Activated CD8-positive, alpha-beta T cell treated with anti-CD3 and anti-CD28 coated beads, Interleukin-2, amount 10 ng/mL, durations not matched to agents 7 days and 5 days (primary cell): Measurements from ENCODE around the gene MYMX. TPM values are rescaled to one million over a fixed set of nuclear protein-coding genes. Genes with fewer than 3 reads are reported as not detected.

Experiments used
- ATAC-seq: fragments of 150-1000 bp; cut with Tn5 transposase; one replicate; pipeline ENCODE4 v1.10.0; 2021; ENCODE audit warnings: moderate library complexity
- CTCF ChIA-PET: fragments of 350-600 bp; sonication (Branson Sonifier 250); formaldehyde crosslinking; loops from one replicate; lab custom pipeline; 2021; ENCODE audit warnings: antibody characterized with exemption; lab: Charles Lee
- POLR2A ChIA-PET: fragments of 350-600 bp; sonication (Branson Sonifier 250); formaldehyde crosslinking; loops from one replicate; lab custom pipeline; 2021; ENCODE audit warnings: antibody characterized with exemption; lab: Charles Lee
- DNase-seq: peaks from one replicate; pipeline ENCODE4 v3.0.0-alpha.2; 2020
- H3K27ac Mint-ChIP-seq: one replicate; pipeline ENCODE4 v1.8.0; 2021; ENCODE audit warnings: mild to moderate bottlenecking, mixed read lengths
- H3K27me3 Mint-ChIP-seq: one replicate; pipeline ENCODE4 v1.8.0; 2021; ENCODE audit warnings: low read depth, mixed read lengths
- H3K36me3 Mint-ChIP-seq: one replicate; pipeline ENCODE4 v1.8.0; 2021; ENCODE audit warnings: low read depth, mixed read lengths
- H3K4me1 Mint-ChIP-seq: one replicate; pipeline ENCODE4 v1.8.0; 2021; ENCODE audit warnings: low read depth, mixed read lengths
- H3K4me3 Mint-ChIP-seq: one replicate; pipeline ENCODE4 v1.8.0; 2021; ENCODE audit warnings: mild to moderate bottlenecking, mixed read lengths
- H3K9me3 Mint-ChIP-seq: one replicate; pipeline ENCODE4 v1.8.0; 2022; ENCODE audit warnings: mixed read lengths; ENCODE audit not compliant: insufficient read depth
- total RNA-seq, 2 experiments: library from RNA; stranded (reverse); gene quantifications; one replicate each; pipeline ENCODE4 v1.2.3, GENCODE V29; 2021

MYMX gene
- not detected for total RNA-seq

DNA sequence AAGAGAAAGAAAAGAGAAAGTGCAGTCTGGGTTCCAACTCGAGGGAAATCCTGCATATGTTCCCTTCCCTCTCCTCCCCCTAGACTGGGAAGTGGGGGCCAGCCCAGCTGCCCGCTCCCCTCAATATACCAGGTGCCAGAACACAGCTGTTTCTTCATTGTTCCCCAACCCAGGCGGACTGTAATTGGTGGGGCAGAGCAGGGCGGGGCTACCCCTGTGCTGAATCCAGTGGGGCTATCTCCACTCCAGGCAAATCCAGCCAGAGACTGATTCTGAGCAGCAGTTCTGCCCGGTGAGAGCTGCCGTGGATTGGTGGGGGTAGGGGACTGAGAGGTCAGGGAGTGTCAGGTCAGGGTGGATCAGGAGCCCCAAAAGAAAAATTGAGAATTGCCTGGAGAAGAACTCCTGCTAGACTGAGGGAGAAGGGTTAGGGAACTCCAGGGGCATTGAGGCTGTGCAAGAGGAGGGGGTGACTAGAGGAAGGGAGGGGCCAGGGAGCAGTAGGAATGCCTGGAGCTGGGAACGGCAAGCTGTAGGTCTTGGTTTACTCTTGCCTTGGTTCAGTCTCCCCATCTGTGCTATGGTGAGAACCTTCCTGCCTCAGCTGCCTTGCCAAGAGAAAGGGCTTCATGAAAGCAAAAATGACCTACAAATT is at the start of gene MYMX:
Gene MYMX, plus strand, starts transcription at position 250 of the 655 bp plus-strand sequence. CDS start 546 bp downstream, outside the sequence.
- ChIA-PET POLR2A (interaction anchor here (0.8 kb wide), 1 partner anchor 30 kb away, joined by 3 read pairs; the partner anchor contains the start of gene HSP90AB1), CTCF (interaction anchor here (0.9 to 1.3 kb wide), 2 partner anchors 21 to 44 kb away, joined by 3 to 4 read pairs; no protein-coding TSS in a partner anchor)
- no peak for ATAC-seq
- peaks cover 16% of the 10 kb centered on the region for H3K27me3 Mint-ChIP-seq
- H3K36me3 Mint-ChIP-seq, result no peaks in the 10 kb centered on the region
- DNase-seq, result no peak
- no peak within 1 kb of the TSS for H3K4me3 Mint-ChIP-seq
- H3K9me3 Mint-ChIP-seq, result no peaks in the 10 kb centered on the region
- peaks cover 22% of the 10 kb centered on the region for H3K4me1 Mint-ChIP-seq
- H3K27ac Mint-ChIP-seq, result no peak within 1 kb of the TSS

DNA sequence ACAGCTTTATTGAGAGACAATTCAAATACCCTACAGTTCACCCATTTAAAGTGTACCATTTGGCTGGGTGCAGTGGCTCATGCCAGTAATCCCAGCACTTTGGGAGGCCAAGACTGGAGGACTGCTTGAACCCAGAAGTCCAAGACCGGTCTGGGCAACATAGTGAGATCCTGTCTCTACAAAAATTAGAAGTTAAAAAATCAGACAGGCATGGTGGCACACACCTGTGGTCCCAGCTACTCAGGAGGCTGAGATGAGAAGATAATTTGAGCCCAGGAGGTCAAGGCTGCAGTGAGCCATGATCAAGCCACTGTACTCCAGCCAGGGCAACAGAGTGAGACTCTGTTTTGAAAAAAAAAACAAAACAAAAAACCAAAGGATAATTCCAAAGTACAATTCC is 49.2 kb upstream of the MYMX start:
- DNase-seq, result no peak
- ChIA-PET POLR2A (interaction anchor here (1.4 kb wide), 1 partner anchor 80 kb away, joined by 4 read pairs; the partner anchor contains the start of gene HSP90AB1), CTCF (no interaction called here)
- Mint-ChIP-seq H3K9me3 (no peaks in the 10 kb centered on the region), H3K4me1 (peaks cover 20% of the 10 kb centered on the region), H3K36me3 (no peaks in the 10 kb centered on the region), H3K4me3 (no peak overlapping the region), H3K27ac (no peak overlapping the region), H3K27me3 (peaks cover 18% of the 10 kb centered on the region)
- ATAC-seq, result no peak

DNA sequence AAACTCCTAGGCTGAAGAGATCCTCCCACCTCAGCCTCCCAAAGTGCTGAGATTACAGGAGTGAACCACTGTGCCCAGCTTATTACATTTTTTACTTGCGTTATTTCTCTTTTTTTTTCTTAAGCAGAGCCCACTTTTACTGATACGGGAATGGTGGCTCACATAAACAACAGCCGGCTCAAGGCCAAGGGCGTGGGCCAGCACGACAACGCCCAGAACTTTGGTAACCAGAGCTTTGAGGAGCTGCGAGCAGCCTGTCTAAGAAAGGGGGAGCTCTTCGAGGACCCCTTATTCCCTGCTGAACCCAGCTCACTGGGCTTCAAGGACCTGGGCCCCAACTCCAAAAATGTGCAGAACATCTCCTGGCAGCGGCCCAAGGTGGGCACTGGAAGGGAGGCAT is 47.6 kb upstream of the MYMX start:
- CTCF ChIA-PET, result interaction anchor here (0.9 to 1.5 kb wide), 7 partner anchors 9 to 99 kb away, joined by 3 to 7 read pairs (median 3); no protein-coding TSS in a partner anchor
- no peaks in the 10 kb centered on the region for H3K9me3 Mint-ChIP-seq
- H3K4me1 Mint-ChIP-seq, result peaks cover 24% of the 10 kb centered on the region
- no peak for DNase-seq
- no peak overlapping the region for H3K4me3 Mint-ChIP-seq
- H3K27ac Mint-ChIP-seq, result no peak overlapping the region
- H3K27me3 Mint-ChIP-seq, result peaks cover 13% of the 10 kb centered on the region
- POLR2A ChIA-PET, result interaction anchor here (1.4 kb wide), 1 partner anchor 78 kb away, joined by 7 read pairs; the partner anchor contains the start of gene HSP90AB1
- no peaks in the 10 kb centered on the region for H3K36me3 Mint-ChIP-seq
- no peak for ATAC-seq

DNA sequence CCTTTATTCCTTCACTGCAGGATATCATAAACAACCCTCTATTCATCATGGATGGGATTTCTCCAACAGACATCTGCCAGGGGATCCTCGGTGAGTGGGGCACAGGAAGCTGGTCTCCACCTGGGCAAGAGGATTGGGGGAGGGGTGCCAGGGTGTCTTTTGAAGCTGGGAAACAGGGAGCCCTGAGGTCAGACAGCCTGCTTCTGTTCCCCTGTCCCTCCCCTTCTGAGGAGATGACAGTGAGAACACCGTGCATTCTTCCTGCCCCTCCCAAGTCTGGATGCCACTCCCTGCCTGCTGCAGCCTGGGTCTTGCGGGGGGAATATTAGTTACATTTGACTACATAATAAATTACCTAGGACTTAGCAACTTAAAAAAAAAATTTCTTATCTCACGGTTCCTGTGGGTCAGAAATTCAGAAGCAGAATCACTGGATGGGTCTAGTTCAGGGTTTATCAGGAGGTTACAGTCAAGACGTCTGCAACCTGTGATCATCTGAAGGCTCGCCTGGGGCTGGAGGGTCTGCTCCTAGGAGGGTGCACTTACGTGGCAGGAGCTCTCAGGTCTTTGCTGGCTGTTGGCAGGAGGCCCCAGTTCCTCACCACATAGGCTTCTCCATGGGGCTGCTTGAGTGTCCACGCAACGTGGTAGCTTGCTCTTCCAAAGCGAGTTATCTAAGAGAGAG is 46.7 kb upstream of the MYMX start:
- Mint-ChIP-seq H3K4me1 (peaks cover 24% of the 10 kb centered on the region), H3K36me3 (no peaks in the 10 kb centered on the region), H3K9me3 (no peaks in the 10 kb centered on the region), H3K27me3 (peaks cover 14% of the 10 kb centered on the region), H3K27ac (no peak overlapping the region), H3K4me3 (no peak overlapping the region)
- CTCF ChIA-PET, result interaction anchor here (0.9 to 1.5 kb wide), 7 partner anchors 8 to 98 kb away, joined by 3 to 7 read pairs (median 3); no protein-coding TSS in a partner anchor
- ATAC-seq, result no peak
- POLR2A ChIA-PET, result interaction anchor here (1.4 kb wide), 1 partner anchor 77 kb away, joined by 7 read pairs; the partner anchor contains the start of gene HSP90AB1
- DNase-seq, result no peak

DNA sequence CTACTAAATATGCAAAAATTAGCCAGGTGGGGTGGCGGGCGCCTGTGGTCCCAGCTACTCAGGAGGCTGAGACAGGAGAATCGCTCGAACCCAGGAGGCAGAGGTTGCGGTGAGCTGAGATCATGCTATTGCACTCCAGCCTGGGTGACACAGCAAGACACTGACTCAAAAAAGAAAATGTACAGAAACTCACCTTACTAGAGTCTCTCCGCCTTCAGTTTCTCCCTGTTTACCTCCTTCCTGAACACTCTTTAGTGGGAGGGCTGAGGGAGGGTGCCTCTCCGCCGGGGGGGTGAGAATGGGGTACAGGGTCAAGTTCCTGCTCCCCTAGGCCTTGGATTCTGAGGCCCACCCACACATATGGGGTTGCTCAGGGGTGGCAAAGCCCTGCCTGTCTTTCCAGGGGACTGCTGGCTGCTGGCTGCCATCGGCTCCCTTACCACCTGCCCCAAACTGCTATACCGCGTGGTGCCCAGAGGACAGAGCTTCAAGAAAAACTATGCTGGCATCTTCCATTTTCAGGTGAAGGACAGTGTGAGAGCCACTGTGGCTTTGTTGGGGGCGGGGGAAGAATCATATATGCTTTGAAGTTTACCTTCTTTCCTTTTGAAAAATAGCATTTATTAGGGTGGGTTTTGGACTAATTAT is 44.7 kb upstream of the MYMX start:
- ATAC-seq (peak; percentile 37), DNase-seq (no peak)
- H3K27ac Mint-ChIP-seq, result peak overlapping the region; percentile 79
- peak overlapping the region; percentile 22 for H3K4me3 Mint-ChIP-seq
- no peaks in the 10 kb centered on the region for H3K36me3 Mint-ChIP-seq
- ChIA-PET POLR2A (interaction anchor here (0.6 to 1.5 kb wide), 5 partner anchors 71 to 84 kb away, joined by 3 to 4 read pairs (median 3); partner anchors contain the start of gene HSP90AB1), CTCF (interaction anchor here (0.8 to 2.7 kb wide), 26 partner anchors 10 to 168 kb away, joined by 3 to 42 read pairs (median 5); partner anchors contain the start of genes HSP90AB1, MYMX and SLC35B2)
- H3K9me3 Mint-ChIP-seq, result no peaks in the 10 kb centered on the region
- H3K4me1 Mint-ChIP-seq, result peaks cover 25% of the 10 kb centered on the region
- H3K27me3 Mint-ChIP-seq, result peaks cover 15% of the 10 kb centered on the region

DNA sequence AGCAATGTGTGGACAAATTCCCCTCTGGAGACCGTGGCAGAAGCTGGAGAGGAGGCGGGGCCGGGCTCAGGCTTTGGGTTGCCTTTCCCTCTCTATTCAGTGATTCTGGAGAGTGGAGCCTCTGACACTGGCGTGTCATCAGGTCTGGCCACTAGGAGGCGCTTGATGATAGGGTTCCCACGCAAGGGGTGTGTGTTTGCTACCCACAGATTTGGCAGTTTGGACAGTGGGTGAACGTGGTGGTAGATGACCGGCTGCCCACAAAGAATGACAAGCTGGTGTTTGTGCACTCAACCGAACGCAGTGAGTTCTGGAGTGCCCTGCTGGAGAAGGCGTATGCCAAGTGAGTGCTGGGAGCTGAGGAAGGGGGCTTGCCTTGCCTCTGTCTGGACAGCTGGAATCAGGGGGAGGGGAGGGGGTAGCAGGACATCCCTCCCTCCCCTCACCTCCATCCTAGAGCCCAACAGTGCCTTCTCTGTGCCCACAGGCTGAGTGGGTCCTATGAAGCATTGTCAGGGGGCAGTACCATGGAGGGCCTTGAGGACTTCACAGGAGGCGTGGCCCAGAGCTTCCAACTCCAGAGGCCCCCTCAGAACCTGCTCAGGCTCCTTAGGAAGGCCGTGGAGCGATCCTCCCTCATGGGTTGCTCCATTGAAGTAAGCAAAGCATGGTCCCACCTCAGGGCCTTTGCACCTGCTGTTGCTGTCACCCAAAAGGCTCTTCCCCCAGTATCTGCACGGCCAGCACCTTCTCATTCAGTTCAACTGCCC is 43.8 kb upstream of the MYMX start:
- H3K4me1 Mint-ChIP-seq, result peaks cover 34% of the 10 kb centered on the region
- ATAC-seq (peak; percentile 89), DNase-seq (peak; percentile 88)
- H3K9me3 Mint-ChIP-seq, result no peaks in the 10 kb centered on the region
- H3K36me3 Mint-ChIP-seq, result no peaks in the 10 kb centered on the region
- no peak overlapping the region for H3K4me3 Mint-ChIP-seq
- ChIA-PET CTCF (interaction anchor here (0.7 to 2.7 kb wide), 33 partner anchors 11 to 167 kb away, joined by 3 to 42 read pairs (median 5); partner anchors contain the start of genes HSP90AB1, MYMX and SLC35B2), POLR2A (interaction anchor here (1.0 to 1.5 kb wide), 4 partner anchors 70 to 84 kb away, joined by 3 to 4 read pairs (median 4); partner anchors contain the start of gene HSP90AB1)
- peak overlapping the region; percentile 51 for H3K27ac Mint-ChIP-seq
- peaks cover 14% of the 10 kb centered on the region for H3K27me3 Mint-ChIP-seq

DNA sequence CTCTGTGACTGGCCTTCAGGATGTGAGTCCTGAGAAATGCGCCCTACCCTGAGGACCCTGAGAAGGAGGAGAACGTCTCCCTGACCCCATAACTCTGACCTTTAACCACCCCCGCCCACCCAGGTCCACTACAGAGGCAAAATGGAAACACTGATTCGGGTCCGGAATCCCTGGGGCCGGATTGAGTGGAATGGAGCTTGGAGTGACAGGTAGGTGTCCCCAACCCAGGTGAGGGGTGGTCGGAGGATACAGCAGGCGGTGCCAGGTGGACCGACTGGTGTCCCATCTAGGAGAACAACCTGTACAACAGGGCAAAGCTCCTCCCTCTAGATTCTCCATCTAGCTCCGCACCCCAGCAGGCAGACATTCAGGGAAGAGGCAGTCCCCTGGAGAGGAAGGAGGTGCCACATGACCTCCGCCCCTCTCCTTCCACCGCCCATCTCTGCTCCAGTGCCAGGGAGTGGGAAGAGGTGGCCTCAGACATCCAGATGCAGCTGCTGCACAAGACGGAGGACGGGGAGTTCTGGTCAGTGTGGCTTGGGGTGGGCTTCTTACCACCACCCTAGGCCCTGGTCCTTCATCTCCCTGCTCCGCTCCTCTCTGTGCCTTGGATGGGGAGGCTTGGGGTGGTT is 40.5 kb upstream of the MYMX start:
- Mint-ChIP-seq H3K27me3 (peaks cover 11% of the 10 kb centered on the region), H3K4me1 (peaks cover 34% of the 10 kb centered on the region), H3K36me3 (no peaks in the 10 kb centered on the region), H3K27ac (peak overlapping the region; percentile 12), H3K4me3 (peak overlapping the region; percentile 54), H3K9me3 (no peaks in the 10 kb centered on the region)
- DNase-seq (no peak), ATAC-seq (no peak)
- CTCF ChIA-PET, result interaction anchor here (1.3 to 1.8 kb wide), 4 partner anchors 61 to 162 kb away, joined by 3 to 8 read pairs (median 6); partner anchors contain the start of gene SLC35B2
- POLR2A ChIA-PET, result interaction anchor here (0.6 to 0.9 kb wide), 3 partner anchors 70 to 122 kb away, joined by 3 to 4 read pairs (median 3); partner anchors contain the start of gene HSP90AB1

DNA sequence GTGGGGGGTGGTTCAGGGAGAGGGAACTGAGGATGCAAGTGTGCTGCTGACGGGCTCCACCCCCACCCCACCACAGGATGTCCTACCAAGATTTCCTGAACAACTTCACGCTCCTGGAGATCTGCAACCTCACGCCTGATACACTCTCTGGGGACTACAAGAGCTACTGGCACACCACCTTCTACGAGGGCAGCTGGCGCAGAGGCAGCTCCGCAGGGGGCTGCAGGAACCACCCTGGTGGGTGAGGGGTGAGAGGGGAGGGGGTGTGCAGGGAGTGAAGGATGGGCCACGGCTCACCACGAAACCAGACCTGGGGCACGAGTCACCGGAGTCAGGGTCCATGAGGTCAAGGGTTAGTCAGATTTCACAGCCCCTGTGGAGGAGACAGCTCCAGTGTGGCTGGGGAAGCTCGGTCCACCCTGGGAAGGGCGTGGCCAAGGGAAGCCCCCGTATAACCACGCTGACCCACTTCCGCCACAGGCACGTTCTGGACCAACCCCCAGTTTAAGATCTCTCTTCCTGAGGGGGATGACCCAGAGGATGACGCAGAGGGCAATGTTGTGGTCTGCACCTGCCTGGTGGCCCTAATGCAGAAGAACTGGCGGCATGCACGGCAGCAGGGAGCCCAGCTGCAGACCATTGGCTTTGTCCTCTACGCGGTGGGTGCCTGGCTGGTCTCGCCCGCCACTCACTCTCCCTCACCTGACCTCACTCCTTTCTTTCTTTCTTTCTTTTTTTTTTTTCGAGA is 39.8 kb upstream of the MYMX start:
- Mint-ChIP-seq H3K4me3 (peak overlapping the region; percentile 54), H3K27me3 (peaks cover 11% of the 10 kb centered on the region), H3K36me3 (no peaks in the 10 kb centered on the region), H3K4me1 (peaks cover 31% of the 10 kb centered on the region), H3K9me3 (no peaks in the 10 kb centered on the region), H3K27ac (peak overlapping the region; percentile 12)
- ChIA-PET POLR2A (interaction anchor here (0.6 to 0.9 kb wide), 3 partner anchors 70 to 122 kb away, joined by 3 to 4 read pairs (median 3); partner anchors contain the start of gene HSP90AB1), CTCF (interaction anchor here (1.3 to 1.8 kb wide), 7 partner anchors 8 to 161 kb away, joined by 3 to 8 read pairs (median 4); partner anchors contain the start of genes HSP90AB1 and SLC35B2)
- peak; percentile 34 for ATAC-seq
- peak; percentile 62 for DNase-seq

DNA sequence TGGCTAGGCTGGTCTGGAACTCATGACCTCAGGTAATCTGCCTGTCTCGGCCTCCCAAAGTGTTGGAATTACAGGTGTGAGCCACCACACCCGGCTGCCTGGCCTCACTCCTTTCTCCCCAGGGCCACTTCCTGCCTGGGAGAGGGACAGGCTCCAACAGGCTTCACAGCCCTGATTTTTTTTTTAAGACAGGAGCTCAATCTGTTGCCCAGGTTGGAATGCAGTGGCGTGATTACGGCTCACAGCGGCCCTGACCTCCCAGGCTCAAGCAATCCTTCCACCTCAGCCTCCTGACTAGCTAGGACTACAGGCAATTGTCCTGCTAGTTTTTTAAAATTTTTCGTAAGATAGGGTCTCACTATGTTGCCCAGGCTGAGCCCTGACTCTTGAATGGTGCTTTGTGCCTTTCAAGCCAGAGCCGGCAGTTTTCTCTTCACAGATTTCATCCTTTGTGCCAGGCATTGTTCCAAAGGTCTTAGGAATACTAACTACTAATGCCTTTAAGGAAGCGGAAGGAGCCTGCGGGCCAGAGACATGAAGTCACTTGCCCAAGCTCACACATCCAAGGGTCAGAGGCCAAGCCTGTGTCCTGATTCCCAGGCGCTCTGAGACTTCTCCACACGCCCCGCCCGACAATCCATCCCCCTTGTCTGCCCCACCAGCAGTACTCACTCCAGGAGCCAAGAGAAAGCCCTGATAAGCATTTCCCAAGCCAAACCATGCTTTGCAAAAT is 38.9 kb upstream of the MYMX start:
- DNase-seq (no peak), ATAC-seq (no peak)
- Mint-ChIP-seq H3K27me3 (peaks cover 11% of the 10 kb centered on the region), H3K27ac (no peak overlapping the region), H3K4me3 (no peak overlapping the region), H3K36me3 (no peaks in the 10 kb centered on the region), H3K9me3 (no peaks in the 10 kb centered on the region), H3K4me1 (peaks cover 22% of the 10 kb centered on the region)
- ChIA-PET POLR2A (no interaction called here), CTCF (interaction anchor here (1.3 to 1.8 kb wide), 5 partner anchors 9 to 87 kb away, joined by 3 to 6 read pairs (median 4); partner anchors contain the start of genes HSP90AB1 and SLC35B2)
